RWPE1 (cell line): Measurements from ENCODE around the gene BAZ1A.

Experiments
- CTCF ChIA-PET: fragments of 350-600 bp; sonication (Branson Sonifier 250); formaldehyde crosslinking; extraction: SDS; loops from one replicate; lab custom pipeline; 2021; lab: Yijun Ruan, JAX
- POLR2A ChIA-PET: fragments of 400-600 bp; formaldehyde crosslinking; extraction: SDS; loops from one replicate; lab custom pipeline; 2020; ENCODE audit warnings: antibody characterized with exemption; ENCODE audit not compliant: low non-redundant PET; lab: Yijun Ruan, JAX
- DNase-seq: peaks from one replicate; pipeline ENCODE4 v3.0.0; 2012; ENCODE audit warnings: low spot score
- H3K27ac ChIP-seq: fragments of 450-650 bp; 2 replicates; pipeline ENCODE4 v1.5.1; 2017
- TF ChIP-seq, protein P1 (sequence below): fragments of 450-650 bp; conservative IDR thresholded peaks from 2 replicates; pipeline ENCODE4 v1.5.1; 2017; ENCODE audit warnings: low read depth, mild to moderate bottlenecking

The BAZ1A gene

DNA sequence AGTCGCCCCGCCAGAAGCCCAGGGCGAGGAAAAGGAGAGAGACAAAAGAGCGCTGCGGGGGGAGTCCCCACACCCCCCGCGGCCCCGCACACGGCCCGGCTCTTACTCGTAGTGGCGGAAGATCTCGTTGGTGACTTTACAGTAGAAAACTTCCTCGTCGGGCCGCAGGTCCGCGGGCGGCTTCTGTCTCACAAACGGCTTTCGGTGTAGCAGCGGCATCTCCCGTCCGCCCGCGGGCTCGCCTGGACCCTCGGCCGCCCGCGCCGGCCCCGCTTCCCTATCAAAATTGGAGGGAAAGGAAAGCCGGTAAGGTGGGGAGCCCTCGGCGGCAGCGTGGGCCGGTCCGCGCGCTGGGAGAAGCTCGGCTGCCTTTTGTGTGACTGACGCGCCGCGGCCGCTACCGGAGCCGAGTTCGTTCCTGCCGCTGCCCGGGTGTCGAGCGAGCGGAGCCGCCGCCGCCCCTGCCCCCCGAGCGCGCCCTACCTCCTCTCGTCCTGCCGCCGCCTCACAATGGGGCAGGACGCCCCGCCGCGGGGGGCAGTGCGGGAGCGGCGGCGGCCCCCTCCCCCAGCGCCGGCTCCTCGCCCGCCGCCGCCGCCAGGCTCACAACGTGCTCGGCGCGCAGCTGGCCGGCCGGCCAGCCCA lies 652 bp downstream of the BAZ1A start:
- POLR2A ChIA-PET = interaction anchor here (0.6 kb wide), 1 partner anchor 9 kb away, joined by 3 read pairs; no protein-coding TSS in a partner anchor
- TF ChIP-seq, protein P1, sequence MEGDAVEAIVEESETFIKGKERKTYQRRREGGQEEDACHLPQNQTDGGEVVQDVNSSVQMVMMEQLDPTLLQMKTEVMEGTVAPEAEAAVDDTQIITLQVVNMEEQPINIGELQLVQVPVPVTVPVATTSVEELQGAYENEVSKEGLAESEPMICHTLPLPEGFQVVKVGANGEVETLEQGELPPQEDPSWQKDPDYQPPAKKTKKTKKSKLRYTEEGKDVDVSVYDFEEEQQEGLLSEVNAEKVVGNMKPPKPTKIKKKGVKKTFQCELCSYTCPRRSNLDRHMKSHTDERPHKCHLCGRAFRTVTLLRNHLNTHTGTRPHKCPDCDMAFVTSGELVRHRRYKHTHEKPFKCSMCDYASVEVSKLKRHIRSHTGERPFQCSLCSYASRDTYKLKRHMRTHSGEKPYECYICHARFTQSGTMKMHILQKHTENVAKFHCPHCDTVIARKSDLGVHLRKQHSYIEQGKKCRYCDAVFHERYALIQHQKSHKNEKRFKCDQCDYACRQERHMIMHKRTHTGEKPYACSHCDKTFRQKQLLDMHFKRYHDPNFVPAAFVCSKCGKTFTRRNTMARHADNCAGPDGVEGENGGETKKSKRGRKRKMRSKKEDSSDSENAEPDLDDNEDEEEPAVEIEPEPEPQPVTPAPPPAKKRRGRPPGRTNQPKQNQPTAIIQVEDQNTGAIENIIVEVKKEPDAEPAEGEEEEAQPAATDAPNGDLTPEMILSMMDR = 0 out of 2 replicates have a peak, but pooled peaks have one; percentile 6
- CTCF ChIA-PET = no interaction called here
- peak; percentile 31 for DNase-seq
- peak overlapping the region; percentile 100 for H3K27ac ChIP-seq

DNA sequence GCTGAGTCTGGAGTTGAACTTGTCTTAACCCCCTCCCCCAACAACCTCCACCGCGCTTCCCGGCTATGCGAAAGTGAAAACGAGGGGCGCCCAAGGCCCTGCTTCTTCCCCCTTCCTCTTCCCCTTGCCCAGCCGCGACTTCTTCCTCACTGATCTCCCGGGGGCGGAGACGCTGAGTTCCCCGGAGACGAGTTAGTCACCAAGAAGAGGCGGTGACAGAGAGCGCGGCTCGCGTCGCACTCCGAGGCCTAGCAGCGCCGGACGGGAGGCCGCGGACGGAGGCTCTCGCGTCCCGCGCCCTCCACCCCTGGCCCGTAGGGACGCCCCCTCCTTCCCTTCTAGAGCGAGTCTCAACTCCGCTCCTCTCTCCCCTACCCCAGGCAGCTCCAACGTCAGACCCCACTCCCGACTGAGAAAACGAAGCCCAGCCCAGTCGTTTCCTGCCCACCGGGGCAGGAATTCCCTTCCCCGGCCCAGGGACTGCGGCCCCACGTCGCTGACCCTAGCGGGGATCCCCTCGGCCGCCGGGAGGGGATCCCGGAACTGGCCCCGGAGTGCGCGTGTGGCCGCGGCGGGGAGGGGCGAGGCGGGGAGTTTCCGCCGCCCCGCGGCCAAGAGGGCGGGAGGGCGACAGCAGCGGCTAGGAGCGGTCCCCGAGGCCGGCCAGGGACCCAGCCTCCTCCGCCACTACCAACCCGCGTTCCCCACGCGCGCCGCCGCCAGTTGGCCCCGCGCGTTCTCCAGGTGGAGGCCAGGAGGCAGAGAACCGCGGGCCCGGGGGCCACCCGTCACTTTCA lies 1.4 kb downstream of the BAZ1A start:
- TF ChIP-seq, protein P1 = no peak
- H3K27ac ChIP-seq = peak overlapping the region; percentile 100
- POLR2A ChIA-PET = no interaction called here
- peak; percentile 53 for DNase-seq
- CTCF ChIA-PET = no interaction called here

DNA sequence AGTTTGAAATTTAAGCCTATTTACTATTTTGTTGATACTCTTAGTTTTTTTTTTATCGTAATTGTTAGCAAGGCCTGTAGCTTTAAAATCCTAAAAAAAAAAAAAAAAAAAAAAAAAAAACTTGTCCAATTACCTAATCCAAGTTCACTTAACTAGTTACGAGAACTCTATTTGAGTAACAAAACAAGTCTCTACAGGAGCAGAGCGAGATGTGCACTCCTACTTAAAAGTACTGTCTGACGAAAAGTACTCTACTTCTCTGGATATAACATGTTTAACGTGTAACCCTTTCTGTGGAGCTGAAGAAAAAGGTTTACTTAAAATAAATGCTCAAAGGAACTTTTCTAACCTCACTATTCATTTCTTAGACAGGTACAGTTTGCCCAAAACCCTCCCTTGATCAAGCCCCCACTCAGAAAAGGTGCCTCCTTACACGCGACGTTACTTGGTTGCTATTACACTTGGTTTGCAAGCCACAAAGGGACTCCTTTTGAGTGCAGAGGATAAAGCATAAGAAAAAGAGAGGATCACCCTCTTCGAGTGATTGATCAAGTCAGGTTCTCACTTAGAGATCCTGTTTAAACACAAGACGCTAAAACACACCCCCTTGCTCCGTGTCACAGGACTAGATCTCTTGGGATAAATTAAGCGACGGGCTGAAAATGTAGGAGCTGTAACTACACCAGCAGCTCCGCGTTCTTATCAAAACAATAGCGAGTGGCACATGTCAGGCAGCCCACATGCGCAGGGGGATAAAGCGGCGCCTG lies 2.2 kb downstream of the BAZ1A start:
- ChIA-PET CTCF (no interaction called here), POLR2A (interaction anchor here (0.5 to 0.6 kb wide), 4 partner anchors 10 to 634 kb away, joined by 3 to 9 read pairs (median 4); no protein-coding TSS in a partner anchor)
- TF ChIP-seq, protein P1 = no peak
- DNase-seq = peak; percentile 68
- H3K27ac ChIP-seq = peak overlapping the region; percentile 100

DNA sequence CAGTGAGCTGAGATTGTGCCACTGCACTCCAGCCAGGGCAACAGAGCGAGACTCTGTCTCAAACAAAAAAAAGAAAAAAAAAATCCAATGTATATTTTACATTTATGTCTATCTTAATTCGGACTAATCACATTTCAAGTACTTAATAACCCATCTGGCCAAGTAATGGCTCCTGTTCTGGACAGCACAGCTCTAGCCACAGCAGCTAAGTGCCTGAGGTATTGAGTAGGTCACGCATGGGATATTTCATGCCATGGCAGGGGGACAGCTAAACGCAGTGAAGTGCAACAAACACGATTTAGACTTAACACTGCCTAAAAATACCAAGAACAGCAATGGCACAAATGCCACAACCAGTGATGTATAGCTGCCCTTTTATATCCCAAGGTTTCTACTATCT lies 8.0 kb downstream of the BAZ1A start:
- TF ChIP-seq, protein P1 = no peak
- POLR2A ChIA-PET = no interaction called here
- CTCF ChIA-PET = interaction anchor here (0.6 to 0.7 kb wide), 3 partner anchors 113 to 1506 kb away, joined by 3 read pairs; no protein-coding TSS in a partner anchor
- H3K27ac ChIP-seq = no peak overlapping the region
- DNase-seq = no peak

DNA sequence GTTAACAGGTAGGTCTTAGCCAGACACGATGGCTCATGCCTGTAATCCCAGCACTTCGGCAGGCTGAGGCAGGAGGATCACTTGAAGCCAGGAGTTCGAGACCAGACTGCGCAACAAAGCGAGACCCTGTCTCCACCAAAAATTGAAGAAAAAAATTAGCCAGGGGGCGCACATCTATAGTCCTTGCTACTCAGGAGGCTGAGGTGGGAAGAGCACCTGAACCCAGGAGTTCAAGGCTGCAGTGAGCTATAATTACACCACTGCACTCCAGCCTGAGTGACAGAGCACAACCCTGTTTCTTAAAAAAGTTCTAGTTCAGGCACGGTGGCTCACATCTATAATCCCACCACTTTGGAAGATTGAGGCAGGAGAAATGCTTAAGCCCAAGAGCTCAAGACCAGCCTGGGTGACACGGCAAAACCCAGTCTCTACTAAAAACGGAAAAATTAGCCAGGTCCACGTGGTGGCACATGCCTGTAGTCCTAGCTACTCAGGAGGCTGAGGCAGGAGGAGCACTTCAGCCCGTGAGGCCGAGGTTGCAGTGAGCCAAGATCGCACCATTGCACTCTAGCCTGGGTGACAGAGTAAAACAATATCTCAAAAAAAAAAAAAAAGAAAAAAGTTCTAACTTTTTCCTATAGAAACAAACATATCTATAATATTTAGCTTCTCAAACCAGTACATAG lies 9.1 kb downstream of the BAZ1A start:
- no peak for DNase-seq
- CTCF ChIA-PET = no interaction called here
- TF ChIP-seq, protein P1 = no peak
- H3K27ac ChIP-seq = peak overlapping the region; percentile 19; the same call in 1 of the 2 replicates
- POLR2A ChIA-PET = no interaction called here
